ENCODE data around the gene SLC39A11. TPM values are rescaled to one million over a fixed set of nuclear protein-coding genes. Genes with fewer than 3 reads are reported as not detected.

SLC39A11 gene
- total RNA-seq, 1 experiment from 2014 or later: 18.9 TPM

DNA sequence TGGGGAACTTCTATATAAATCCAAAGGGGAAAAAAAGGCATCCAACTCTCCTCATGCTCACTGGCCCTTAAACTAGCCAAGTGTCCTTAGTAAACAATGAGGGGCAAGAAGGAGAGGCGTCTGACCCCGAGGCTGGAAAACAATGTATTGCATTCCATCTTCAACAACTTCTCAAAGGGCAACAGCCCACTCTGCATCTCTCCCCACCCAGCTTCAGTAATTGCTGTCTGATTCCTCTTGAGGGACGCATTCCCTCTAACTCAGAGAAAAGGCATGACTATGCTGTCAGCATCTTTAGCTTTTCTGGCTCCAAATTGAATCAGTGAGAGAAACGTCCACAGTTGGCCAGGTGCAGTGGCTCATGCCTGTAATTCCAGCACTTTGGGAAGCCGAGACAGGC, 145.8 kb downstream of the SLC39A11 start (continued):
- TF ChIP-seq, protein P1, sequence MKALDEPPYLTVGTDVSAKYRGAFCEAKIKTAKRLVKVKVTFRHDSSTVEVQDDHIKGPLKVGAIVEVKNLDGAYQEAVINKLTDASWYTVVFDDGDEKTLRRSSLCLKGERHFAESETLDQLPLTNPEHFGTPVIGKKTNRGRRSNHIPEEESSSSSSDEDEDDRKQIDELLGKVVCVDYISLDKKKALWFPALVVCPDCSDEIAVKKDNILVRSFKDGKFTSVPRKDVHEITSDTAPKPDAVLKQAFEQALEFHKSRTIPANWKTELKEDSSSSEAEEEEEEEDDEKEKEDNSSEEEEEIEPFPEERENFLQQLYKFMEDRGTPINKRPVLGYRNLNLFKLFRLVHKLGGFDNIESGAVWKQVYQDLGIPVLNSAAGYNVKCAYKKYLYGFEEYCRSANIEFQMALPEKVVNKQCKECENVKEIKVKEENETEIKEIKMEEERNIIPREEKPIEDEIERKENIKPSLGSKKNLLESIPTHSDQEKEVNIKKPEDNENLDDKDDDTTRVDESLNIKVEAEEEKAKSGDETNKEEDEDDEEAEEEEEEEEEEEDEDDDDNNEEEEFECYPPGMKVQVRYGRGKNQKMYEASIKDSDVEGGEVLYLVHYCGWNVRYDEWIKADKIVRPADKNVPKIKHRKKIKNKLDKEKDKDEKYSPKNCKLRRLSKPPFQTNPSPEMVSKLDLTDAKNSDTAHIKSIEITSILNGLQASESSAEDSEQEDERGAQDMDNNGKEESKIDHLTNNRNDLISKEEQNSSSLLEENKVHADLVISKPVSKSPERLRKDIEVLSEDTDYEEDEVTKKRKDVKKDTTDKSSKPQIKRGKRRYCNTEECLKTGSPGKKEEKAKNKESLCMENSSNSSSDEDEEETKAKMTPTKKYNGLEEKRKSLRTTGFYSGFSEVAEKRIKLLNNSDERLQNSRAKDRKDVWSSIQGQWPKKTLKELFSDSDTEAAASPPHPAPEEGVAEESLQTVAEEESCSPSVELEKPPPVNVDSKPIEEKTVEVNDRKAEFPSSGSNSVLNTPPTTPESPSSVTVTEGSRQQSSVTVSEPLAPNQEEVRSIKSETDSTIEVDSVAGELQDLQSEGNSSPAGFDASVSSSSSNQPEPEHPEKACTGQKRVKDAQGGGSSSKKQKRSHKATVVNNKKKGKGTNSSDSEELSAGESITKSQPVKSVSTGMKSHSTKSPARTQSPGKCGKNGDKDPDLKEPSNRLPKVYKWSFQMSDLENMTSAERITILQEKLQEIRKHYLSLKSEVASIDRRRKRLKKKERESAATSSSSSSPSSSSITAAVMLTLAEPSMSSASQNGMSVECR (CRISPR knock-in tag; IDR thresholded peaks at IDR 0.05; ENCODE audit: borderline replicate concordance): no peak
- TF ChIP-seq FOXP1 (CRISPR knock-in tag; IDR thresholded peaks at IDR 0.05; ENCODE audit: borderline replicate concordance) (no peak), HMGA2 (CRISPR knock-in tag; IDR thresholded peaks at IDR 0.05) (no peak)

DNA sequence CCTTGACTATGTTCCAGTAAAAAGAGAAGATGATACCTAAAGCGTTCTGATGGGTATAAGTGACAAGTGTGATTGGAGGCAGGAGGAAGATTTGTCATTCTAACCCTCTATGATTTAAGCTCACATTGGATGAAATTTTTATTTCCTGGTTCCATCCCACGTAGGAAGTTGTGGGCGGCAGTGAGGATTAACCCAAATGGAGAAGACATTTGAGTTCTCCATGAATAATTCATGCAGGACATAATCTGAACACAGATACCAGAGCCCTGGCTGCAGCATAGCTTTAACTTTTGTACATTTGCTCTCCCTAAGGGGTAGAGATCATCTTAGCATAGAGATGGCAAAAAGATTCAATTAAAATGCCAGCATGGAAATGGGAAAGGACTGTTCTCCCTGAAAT, 146.3 kb downstream of the SLC39A11 start:
- CTCF ChIA-PET: no interaction called here
- Mint-ChIP-seq H3K36me3 (no peaks in the 10 kb centered on the region), H3K27me3 (ENCODE audit: low read depth) (no peaks in the 10 kb centered on the region), H3K4me3 (no peak overlapping the region), H3K4me1 (peaks cover 5% of the 10 kb centered on the region), H3K27ac (no peak overlapping the region), H3K9me3 (peaks cover 10% of the 10 kb centered on the region)
- ATAC-seq (no peak), DNase-seq (ENCODE audit: low spot score) (no peak)
- POLR2A ChIA-PET: no interaction called here
- TF ChIP-seq, protein P2, sequence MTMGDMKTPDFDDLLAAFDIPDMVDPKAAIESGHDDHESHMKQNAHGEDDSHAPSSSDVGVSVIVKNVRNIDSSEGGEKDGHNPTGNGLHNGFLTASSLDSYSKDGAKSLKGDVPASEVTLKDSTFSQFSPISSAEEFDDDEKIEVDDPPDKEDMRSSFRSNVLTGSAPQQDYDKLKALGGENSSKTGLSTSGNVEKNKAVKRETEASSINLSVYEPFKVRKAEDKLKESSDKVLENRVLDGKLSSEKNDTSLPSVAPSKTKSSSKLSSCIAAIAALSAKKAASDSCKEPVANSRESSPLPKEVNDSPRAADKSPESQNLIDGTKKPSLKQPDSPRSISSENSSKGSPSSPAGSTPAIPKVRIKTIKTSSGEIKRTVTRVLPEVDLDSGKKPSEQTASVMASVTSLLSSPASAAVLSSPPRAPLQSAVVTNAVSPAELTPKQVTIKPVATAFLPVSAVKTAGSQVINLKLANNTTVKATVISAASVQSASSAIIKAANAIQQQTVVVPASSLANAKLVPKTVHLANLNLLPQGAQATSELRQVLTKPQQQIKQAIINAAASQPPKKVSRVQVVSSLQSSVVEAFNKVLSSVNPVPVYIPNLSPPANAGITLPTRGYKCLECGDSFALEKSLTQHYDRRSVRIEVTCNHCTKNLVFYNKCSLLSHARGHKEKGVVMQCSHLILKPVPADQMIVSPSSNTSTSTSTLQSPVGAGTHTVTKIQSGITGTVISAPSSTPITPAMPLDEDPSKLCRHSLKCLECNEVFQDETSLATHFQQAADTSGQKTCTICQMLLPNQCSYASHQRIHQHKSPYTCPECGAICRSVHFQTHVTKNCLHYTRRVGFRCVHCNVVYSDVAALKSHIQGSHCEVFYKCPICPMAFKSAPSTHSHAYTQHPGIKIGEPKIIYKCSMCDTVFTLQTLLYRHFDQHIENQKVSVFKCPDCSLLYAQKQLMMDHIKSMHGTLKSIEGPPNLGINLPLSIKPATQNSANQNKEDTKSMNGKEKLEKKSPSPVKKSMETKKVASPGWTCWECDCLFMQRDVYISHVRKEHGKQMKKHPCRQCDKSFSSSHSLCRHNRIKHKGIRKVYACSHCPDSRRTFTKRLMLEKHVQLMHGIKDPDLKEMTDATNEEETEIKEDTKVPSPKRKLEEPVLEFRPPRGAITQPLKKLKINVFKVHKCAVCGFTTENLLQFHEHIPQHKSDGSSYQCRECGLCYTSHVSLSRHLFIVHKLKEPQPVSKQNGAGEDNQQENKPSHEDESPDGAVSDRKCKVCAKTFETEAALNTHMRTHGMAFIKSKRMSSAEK (CRISPR knock-in tag; IDR thresholded peaks at IDR 0.05; ENCODE audit: borderline replicate concordance): no peak
- TF ChIP-seq NR1H2 (CRISPR knock-in tag; IDR thresholded peaks at IDR 0.05) (no peak), TEAD4 (CRISPR knock-in tag; IDR thresholded peaks at IDR 0.05) (no peak), GABPB1 (CRISPR knock-in tag; IDR thresholded peaks at IDR 0.05) (no peak), ZNF396 (CRISPR knock-in tag; IDR thresholded peaks at IDR 0.05; ENCODE audit: borderline replicate concordance) (no peak), ZNF423 (CRISPR knock-in tag; IDR thresholded peaks at IDR 0.05) (no peak), ZNF416 (CRISPR knock-in tag; IDR thresholded peaks at IDR 0.05) (no peak)
- TF ChIP-seq, protein P3, sequence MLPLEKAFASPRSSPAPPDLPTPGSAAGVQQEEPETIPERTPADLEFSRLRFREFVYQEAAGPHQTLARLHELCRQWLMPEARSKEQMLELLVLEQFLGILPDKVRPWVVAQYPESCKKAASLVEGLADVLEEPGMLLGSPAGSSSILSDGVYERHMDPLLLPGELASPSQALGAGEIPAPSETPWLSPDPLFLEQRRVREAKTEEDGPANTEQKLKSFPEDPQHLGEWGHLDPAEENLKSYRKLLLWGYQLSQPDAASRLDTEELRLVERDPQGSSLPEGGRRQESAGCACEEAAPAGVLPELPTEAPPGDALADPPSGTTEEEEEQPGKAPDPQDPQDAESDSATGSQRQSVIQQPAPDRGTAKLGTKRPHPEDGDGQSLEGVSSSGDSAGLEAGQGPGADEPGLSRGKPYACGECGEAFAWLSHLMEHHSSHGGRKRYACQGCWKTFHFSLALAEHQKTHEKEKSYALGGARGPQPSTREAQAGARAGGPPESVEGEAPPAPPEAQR (CRISPR knock-in tag; IDR thresholded peaks at IDR 0.05): no peak
- TF ChIP-seq, protein P4, sequence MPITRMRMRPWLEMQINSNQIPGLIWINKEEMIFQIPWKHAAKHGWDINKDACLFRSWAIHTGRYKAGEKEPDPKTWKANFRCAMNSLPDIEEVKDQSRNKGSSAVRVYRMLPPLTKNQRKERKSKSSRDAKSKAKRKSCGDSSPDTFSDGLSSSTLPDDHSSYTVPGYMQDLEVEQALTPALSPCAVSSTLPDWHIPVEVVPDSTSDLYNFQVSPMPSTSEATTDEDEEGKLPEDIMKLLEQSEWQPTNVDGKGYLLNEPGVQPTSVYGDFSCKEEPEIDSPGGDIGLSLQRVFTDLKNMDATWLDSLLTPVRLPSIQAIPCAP (CRISPR knock-in tag; IDR thresholded peaks at IDR 0.05): no peak
- TF ChIP-seq, protein P5, sequence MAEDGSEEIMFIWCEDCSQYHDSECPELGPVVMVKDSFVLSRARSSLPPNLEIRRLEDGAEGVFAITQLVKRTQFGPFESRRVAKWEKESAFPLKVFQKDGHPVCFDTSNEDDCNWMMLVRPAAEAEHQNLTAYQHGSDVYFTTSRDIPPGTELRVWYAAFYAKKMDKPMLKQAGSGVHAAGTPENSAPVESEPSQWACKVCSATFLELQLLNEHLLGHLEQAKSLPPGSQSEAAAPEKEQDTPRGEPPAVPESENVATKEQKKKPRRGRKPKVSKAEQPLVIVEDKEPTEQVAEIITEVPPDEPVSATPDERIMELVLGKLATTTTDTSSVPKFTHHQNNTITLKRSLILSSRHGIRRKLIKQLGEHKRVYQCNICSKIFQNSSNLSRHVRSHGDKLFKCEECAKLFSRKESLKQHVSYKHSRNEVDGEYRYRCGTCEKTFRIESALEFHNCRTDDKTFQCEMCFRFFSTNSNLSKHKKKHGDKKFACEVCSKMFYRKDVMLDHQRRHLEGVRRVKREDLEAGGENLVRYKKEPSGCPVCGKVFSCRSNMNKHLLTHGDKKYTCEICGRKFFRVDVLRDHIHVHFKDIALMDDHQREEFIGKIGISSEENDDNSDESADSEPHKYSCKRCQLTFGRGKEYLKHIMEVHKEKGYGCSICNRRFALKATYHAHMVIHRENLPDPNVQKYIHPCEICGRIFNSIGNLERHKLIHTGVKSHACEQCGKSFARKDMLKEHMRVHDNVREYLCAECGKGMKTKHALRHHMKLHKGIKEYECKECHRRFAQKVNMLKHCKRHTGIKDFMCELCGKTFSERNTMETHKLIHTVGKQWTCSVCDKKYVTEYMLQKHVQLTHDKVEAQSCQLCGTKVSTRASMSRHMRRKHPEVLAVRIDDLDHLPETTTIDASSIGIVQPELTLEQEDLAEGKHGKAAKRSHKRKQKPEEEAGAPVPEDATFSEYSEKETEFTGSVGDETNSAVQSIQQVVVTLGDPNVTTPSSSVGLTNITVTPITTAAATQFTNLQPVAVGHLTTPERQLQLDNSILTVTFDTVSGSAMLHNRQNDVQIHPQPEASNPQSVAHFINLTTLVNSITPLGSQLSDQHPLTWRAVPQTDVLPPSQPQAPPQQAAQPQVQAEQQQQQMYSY (CRISPR knock-in tag; IDR thresholded peaks at IDR 0.05): no peak
- TF ChIP-seq, protein P6, sequence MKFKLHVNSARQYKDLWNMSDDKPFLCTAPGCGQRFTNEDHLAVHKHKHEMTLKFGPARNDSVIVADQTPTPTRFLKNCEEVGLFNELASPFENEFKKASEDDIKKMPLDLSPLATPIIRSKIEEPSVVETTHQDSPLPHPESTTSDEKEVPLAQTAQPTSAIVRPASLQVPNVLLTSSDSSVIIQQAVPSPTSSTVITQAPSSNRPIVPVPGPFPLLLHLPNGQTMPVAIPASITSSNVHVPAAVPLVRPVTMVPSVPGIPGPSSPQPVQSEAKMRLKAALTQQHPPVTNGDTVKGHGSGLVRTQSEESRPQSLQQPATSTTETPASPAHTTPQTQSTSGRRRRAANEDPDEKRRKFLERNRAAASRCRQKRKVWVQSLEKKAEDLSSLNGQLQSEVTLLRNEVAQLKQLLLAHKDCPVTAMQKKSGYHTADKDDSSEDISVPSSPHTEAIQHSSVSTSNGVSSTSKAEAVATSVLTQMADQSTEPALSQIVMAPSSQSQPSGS (CRISPR knock-in tag; IDR thresholded peaks at IDR 0.05; ENCODE audit: borderline replicate concordance, low read depth): no peak
